ENCODE measurements around the gene IBSP.

Gene IBSP

DNA sequence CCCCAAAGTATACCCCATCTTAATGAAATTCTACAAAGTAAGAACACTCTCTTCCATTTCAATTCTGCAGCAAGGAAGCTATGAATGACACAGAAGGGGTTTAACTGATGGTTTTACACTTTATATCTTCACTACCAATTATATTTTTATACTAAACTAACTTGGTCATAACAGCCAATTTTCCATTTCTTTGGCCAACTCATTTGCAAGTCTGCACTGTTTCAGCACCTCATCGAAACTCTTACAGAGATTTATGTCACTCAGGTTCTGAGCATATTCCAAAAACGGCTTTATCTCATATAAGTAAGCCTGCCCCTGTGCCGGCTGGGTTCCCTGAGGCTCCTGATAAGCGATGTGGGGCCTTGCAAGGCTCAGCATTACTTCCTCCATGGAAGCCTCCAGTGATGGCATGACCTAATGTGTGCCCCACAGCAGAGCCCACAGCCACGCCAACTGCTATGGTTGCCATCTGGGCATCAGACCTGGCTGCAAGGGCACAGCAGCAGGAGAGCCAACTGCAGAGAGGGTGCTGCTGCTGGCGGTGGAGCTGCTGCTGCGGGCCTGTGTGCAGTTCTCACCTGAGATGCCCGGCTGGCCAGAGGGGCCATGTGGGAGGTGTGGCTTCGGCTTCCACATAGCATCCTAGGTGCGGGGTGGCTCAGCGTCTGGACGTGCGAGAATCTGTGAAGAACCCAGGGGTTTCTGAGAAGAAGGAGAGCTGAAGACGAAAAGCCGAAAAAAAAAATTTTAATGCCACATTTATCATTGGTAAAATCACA is 13.4 kb upstream of the IBSP start:
- no peaks in the 10 kb centered on the region for H3K27me3 ChIP-seq
- no peak for DNase-seq
- no peaks in the 10 kb centered on the region for H3K36me3 ChIP-seq
- TF ChIP-seq, protein P1, sequence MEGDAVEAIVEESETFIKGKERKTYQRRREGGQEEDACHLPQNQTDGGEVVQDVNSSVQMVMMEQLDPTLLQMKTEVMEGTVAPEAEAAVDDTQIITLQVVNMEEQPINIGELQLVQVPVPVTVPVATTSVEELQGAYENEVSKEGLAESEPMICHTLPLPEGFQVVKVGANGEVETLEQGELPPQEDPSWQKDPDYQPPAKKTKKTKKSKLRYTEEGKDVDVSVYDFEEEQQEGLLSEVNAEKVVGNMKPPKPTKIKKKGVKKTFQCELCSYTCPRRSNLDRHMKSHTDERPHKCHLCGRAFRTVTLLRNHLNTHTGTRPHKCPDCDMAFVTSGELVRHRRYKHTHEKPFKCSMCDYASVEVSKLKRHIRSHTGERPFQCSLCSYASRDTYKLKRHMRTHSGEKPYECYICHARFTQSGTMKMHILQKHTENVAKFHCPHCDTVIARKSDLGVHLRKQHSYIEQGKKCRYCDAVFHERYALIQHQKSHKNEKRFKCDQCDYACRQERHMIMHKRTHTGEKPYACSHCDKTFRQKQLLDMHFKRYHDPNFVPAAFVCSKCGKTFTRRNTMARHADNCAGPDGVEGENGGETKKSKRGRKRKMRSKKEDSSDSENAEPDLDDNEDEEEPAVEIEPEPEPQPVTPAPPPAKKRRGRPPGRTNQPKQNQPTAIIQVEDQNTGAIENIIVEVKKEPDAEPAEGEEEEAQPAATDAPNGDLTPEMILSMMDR (IDR thresholded peaks at IDR 0.05; ENCODE audit: low read depth, low read length) = no peak
- H3K9me3 ChIP-seq = no peaks in the 10 kb centered on the region; the same call in 1 of the 2 replicates
- H3K4me1 ChIP-seq = no peaks in the 10 kb centered on the region
- H3K4me3 ChIP-seq (ENCODE audit: low read depth, low read length) = no peak overlapping the region

DNA sequence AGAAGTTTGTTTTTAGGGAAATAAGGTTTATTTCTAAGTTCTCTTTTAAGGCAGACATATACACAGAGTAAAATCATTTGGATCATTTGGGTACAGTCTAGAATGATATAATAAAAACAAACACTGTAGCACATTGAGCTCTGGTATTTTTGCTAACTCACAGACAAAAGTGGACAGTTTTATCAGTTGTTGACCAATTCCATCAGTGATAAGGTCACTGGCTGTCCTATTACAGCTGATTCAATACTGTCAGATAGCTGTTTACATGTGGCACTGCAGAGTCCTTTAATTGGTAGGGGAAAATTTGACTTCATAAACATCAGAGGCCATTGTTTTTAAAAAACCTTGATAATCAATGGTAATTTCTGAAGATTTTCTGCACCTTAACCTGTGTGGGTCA is 3.5 kb downstream of the IBSP start:
- Histone ChIP-seq H3K27me3 (0 out of 2 replicates have a peak, but pooled peaks cover 2% of the 10 kb centered on the region), H3K4me3 (ENCODE audit: low read depth, low read length) (no peak overlapping the region), H3K36me3 (no peaks in the 10 kb centered on the region), H3K9me3 (no peaks in the 10 kb centered on the region), H3K4me1 (no peaks in the 10 kb centered on the region)
- DNase-seq = no peak
- TF ChIP-seq, protein P1 (IDR thresholded peaks at IDR 0.05; ENCODE audit: low read depth, low read length) = no peak

- Histone ChIP-seq H3K4me1 (no peaks in the 10 kb centered on the region), H3K36me3 (no peaks in the 10 kb centered on the region), H3K4me3 (ENCODE audit: low read depth, low read length) (no peak overlapping the region), H3K27me3 (0 out of 2 replicates have a peak, but pooled peaks cover 2% of the 10 kb centered on the region), H3K9me3 (no peaks in the 10 kb centered on the region)
- DNase-seq = no peak
- TF ChIP-seq, protein P1 (IDR thresholded peaks at IDR 0.05; ENCODE audit: low read depth, low read length) = no peak
Observed at GRCh38 chr4:87803421-87803820, 4.1 kb downstream of the IBSP start.

GRCh38 chr4:87804871-87805270 is 5.5 kb downstream of the IBSP start:
- H3K36me3 ChIP-seq = no peaks in the 10 kb centered on the region
- H3K4me1 ChIP-seq = no peaks in the 10 kb centered on the region
- no peak for DNase-seq

GRCh38 chr4:87805971-87806370 is 6.6 kb downstream of the IBSP start:
- TF ChIP-seq, protein P1 (IDR thresholded peaks at IDR 0.05; ENCODE audit: low read depth, low read length) = no peak
- Histone ChIP-seq H3K27me3 (peaks cover 4% of the 10 kb centered on the region; the same call in 1 of the 2 replicates), H3K9me3 (no peaks in the 10 kb centered on the region), H3K36me3 (no peaks in the 10 kb centered on the region), H3K4me3 (ENCODE audit: low read depth, low read length) (no peak overlapping the region), H3K4me1 (no peaks in the 10 kb centered on the region)
- DNase-seq = no peak

More at GRCh38 chr4:87804871-87805270, 5.5 kb downstream of the IBSP start:
- TF ChIP-seq, protein P1 (IDR thresholded peaks at IDR 0.05; ENCODE audit: low read depth, low read length) = no peak
- H3K9me3 ChIP-seq = no peaks in the 10 kb centered on the region
- no peak overlapping the region for H3K4me3 ChIP-seq (ENCODE audit: low read depth, low read length)
- 0 out of 2 replicates have a peak, but pooled peaks cover 2% of the 10 kb centered on the region for H3K27me3 ChIP-seq

DNA sequence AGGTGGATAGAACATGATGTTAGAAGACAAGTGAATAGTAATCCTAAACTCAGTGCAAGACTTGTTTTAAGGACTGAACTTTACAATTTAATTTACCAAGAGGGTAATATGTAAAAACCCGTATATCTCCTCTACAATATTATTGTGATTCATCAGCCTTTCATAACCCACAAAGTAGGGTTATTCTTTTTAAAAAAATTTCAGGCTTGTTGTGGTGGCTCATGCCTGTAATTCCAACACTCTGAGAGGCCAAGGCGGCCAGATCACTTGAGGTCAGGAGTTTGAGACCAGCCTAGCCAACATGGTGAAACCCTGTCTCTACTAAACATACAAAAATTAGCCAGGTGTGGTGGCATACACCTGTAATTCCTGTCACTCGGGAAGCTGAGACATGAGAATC is 7.2 kb downstream of the IBSP start:
- no peak for DNase-seq
- H3K9me3 ChIP-seq = no peaks in the 10 kb centered on the region
- H3K4me1 ChIP-seq = no peaks in the 10 kb centered on the region
- no peaks in the 10 kb centered on the region for H3K36me3 ChIP-seq
- TF ChIP-seq, protein P1 (IDR thresholded peaks at IDR 0.05; ENCODE audit: low read depth, low read length) = no peak
- H3K27me3 ChIP-seq = peaks cover 6% of the 10 kb centered on the region; the same call in 1 of the 2 replicates
- no peak overlapping the region for H3K4me3 ChIP-seq (ENCODE audit: low read depth, low read length)

All from BE2C (cell line).